22Rv1 (cell line): ENCODE measurements around the gene LRMDA.

Source experiments
- CTCF ChIP-seq: fragments of 450-650 bp; IDR thresholded peaks from 2 replicates; pipeline ENCODE4 v1.5.1; 2017; ENCODE audit warnings: mild to moderate bottlenecking
- ZFX ChIP-seq: fragments of 450-650 bp; IDR thresholded peaks from 2 replicates; pipeline ENCODE4 v1.6.1; 2017; ENCODE audit warnings: antibody characterized with exemption, borderline replicate concordance

- TF ChIP-seq CTCF (no peak), ZFX (no peak)
These were observed 771.4 kb downstream of the LRMDA start for GRCh38 chr10:76202777-76203176.
